Activated B cell treated with CpG ODN at 0.5 μM for 24 hours (primary cell): ENCODE data around the gene GTF2H4. TPM values are rescaled to one million over a fixed set of nuclear protein-coding genes. Genes with fewer than 3 reads are reported as not detected.

Source experiments
- ATAC-seq: fragments of 200-7000 bp; cut with Tn5 transposase; one replicate; pipeline ENCODE4 v1.10.0; 2021; ENCODE audit warnings: low read depth, mild to moderate bottlenecking, moderate library complexity
- CTCF ChIA-PET: fragments of 350-600 bp; sonication (Branson Sonifier 250); formaldehyde crosslinking; loops from one replicate; lab custom pipeline; 2021; ENCODE audit warnings: antibody characterized with exemption; lab: Charles Lee
- POLR2A ChIA-PET: fragments of 350-600 bp; sonication (Branson Sonifier 250); formaldehyde crosslinking; loops from one replicate; lab custom pipeline; 2021; ENCODE audit warnings: antibody characterized with exemption; lab: Charles Lee
- DNase-seq: peaks from one replicate; pipeline ENCODE4 v3.0.0; 2022
- H3K27ac Mint-ChIP-seq: one replicate; pipeline ENCODE4 v1.8.0; 2020; ENCODE audit warnings: mixed read lengths
- H3K27me3 Mint-ChIP-seq: one replicate; pipeline ENCODE4 v1.8.0; 2021; ENCODE audit warnings: mixed read lengths
- H3K36me3 Mint-ChIP-seq: one replicate; pipeline ENCODE4 v1.8.0; 2021; ENCODE audit warnings: low read depth, mixed read lengths
- H3K4me1 Mint-ChIP-seq: one replicate; pipeline ENCODE4 v1.8.0; 2021; ENCODE audit warnings: mixed read lengths
- H3K4me3 Mint-ChIP-seq: one replicate; pipeline ENCODE4 v1.8.0; 2020; ENCODE audit warnings: mild to moderate bottlenecking, mixed read lengths
- H3K9me3 Mint-ChIP-seq: one replicate; pipeline ENCODE4 v1.8.0; 2020; ENCODE audit warnings: mixed read lengths
- CTCF ChIP-seq: fragments of 200-600 bp; IDR thresholded peaks from one replicate; pipeline ENCODE4 v1.8.0; 2022; ENCODE audit warnings: antibody characterized with exemption, mild to moderate bottlenecking
- intact Hi-C: fragments of 100-400 bp; cut with micrococcal nuclease; formaldehyde crosslinking; loops from one replicate; pipeline ENCODE4 v1.15.1; 2024
- total RNA-seq: library from RNA; stranded (reverse); gene quantifications from 2 replicates; pipeline ENCODE4 v1.2.3, GENCODE V29; 2022

GTF2H4 gene
- total RNA-seq, 1 donor from 2014 or later, result 42.3 TPM

GRCh38 chr6:30887901-30888815 lies 19.8 kb upstream of the GTF2H4 start:
- no peak for DNase-seq
- POLR2A ChIA-PET, result no interaction called here
- Mint-ChIP-seq H3K4me3 (no peak overlapping the region), H3K4me1 (peaks cover 35% of the 10 kb centered on the region), H3K27me3 (no peaks in the 10 kb centered on the region), H3K36me3 (peaks cover 25% of the 10 kb centered on the region), H3K9me3 (no peaks in the 10 kb centered on the region), H3K27ac (no peak overlapping the region)
- intact Hi-C loops, result no loop called here
- TF ChIP-seq CTCF, result no peak
- CTCF ChIA-PET, result no interaction called here
- ATAC-seq, result no peak

GRCh38 chr6:30888816-30889495 lies 19.1 kb upstream of the GTF2H4 start:
- Mint-ChIP-seq H3K36me3 (peaks cover 25% of the 10 kb centered on the region), H3K9me3 (no peaks in the 10 kb centered on the region), H3K4me3 (no peak overlapping the region), H3K4me1 (peaks cover 28% of the 10 kb centered on the region), H3K27me3 (no peaks in the 10 kb centered on the region), H3K27ac (no peak overlapping the region)
- ChIA-PET CTCF (interaction anchor here (1.3 kb wide), 1 partner anchor 25 kb away, joined by 3 read pairs; the partner anchor contains the start of gene VARS2), POLR2A (no interaction called here)
- DNase-seq (no peak), ATAC-seq (no peak)
- intact Hi-C loops, result no loop called here
- no peak for TF ChIP-seq CTCF

GRCh38 chr6:30889496-30889885 lies 18.5 kb upstream of the GTF2H4 start:
- POLR2A ChIA-PET, result no interaction called here
- intact Hi-C loops, result no loop called here

GRCh38 chr6:30889921-30890645 lies 17.9 kb upstream of the GTF2H4 start:
- Mint-ChIP-seq H3K4me1 (peaks cover 24% of the 10 kb centered on the region), H3K9me3 (no peaks in the 10 kb centered on the region), H3K4me3 (no peak overlapping the region), H3K27me3 (no peaks in the 10 kb centered on the region), H3K27ac (no peak overlapping the region), H3K36me3 (peaks cover 32% of the 10 kb centered on the region)
- CTCF ChIA-PET, result interaction anchor here (1.3 kb wide), 1 partner anchor 24 kb away, joined by 3 read pairs; the partner anchor contains the start of gene VARS2
- DNase-seq (no peak), ATAC-seq (no peak)
- intact Hi-C loops, result no loop called here
- TF ChIP-seq CTCF, result no peak
- POLR2A ChIA-PET, result no interaction called here

More at GRCh38 chr6:30889496-30889885, 18.5 kb upstream of the GTF2H4 start:
- TF ChIP-seq CTCF, result no peak
- ATAC-seq (no peak), DNase-seq (no peak)
- CTCF ChIA-PET, result interaction anchor here (1.3 kb wide), 1 partner anchor 24 kb away, joined by 3 read pairs; the partner anchor contains the start of gene VARS2
- peaks cover 26% of the 10 kb centered on the region for H3K36me3 Mint-ChIP-seq
- no peak overlapping the region for H3K27ac Mint-ChIP-seq
- H3K4me1 Mint-ChIP-seq, result peaks cover 28% of the 10 kb centered on the region
- H3K27me3 Mint-ChIP-seq, result no peaks in the 10 kb centered on the region
- no peaks in the 10 kb centered on the region for H3K9me3 Mint-ChIP-seq
- no peak overlapping the region for H3K4me3 Mint-ChIP-seq
